Measurements from ENCODE around the gene FRS3. TPM values are rescaled to one million over a fixed set of nuclear protein-coding genes. Genes with fewer than 3 reads are reported as not detected.

FRS3 gene
- total and polyA plus RNA-seq, 9 of the 15 experiments (the other 6 are each of a cell fraction or from before 2014, with no cell fraction given): 0.03 to 3.7 (median 1.6) TPM

GRCh38 chr6:41767112-41767833 is 12.4 kb downstream of the FRS3 start (continued):
- TF ChIP-seq ZNF263 (CRISPR knock-in tag; IDR thresholded peaks at IDR 0.05; ENCODE audit: borderline replicate concordance) (no peak), GTF2F1 (IDR thresholded peaks at IDR 0.05; ENCODE audit: low read depth, low read length) (no peak), KHSRP (IDR thresholded peaks at IDR 0.05) (no peak), ZNF23 (CRISPR knock-in tag; IDR thresholded peaks at IDR 0.05) (no peak), ZNF609 (CRISPR knock-in tag; IDR thresholded peaks at IDR 0.05; ENCODE audit: borderline replicate concordance) (no peak), ATF7 (IDR thresholded peaks at IDR 0.05) (peak; percentile 98), CBFB (CRISPR knock-in tag; IDR thresholded peaks at IDR 0.05) (no peak), U2AF1 (optimal IDR thresholded peaks at IDR 0.05; ENCODE audit: low read depth, low read length) (no peak), PHB (CRISPR knock-in tag; IDR thresholded peaks at IDR 0.05) (no peak), KLF16 (IDR thresholded peaks at IDR 0.05) (no peak), ZNF668 (CRISPR knock-in tag; IDR thresholded peaks at IDR 0.05) (no peak), CTBP1 (IDR thresholded peaks at IDR 0.05; ENCODE audit: borderline replicate concordance) (peak; percentile 93; the same call in 1 of the 2 replicates), ZSCAN29 (IDR thresholded peaks at IDR 0.05) (no peak), TCF3 (CRISPR knock-in tag; IDR thresholded peaks at IDR 0.05) (peak; percentile 67), SREBF1 (IDR thresholded peaks at IDR 0.05; ENCODE audit: borderline replicate concordance, low read depth, low read length) (no peak), TAF9B (IDR thresholded peaks at IDR 0.05; ENCODE audit: partially characterized antibody) (no peak), C11orf30 (IDR thresholded peaks at IDR 0.05; ENCODE audit: low read depth) (no peak), CBFA2T2 (conservative IDR thresholded peaks at IDR 0.05) (peak; percentile 50; the same call in 1 of the 2 replicates)
- TF ChIP-seq, protein P1, sequence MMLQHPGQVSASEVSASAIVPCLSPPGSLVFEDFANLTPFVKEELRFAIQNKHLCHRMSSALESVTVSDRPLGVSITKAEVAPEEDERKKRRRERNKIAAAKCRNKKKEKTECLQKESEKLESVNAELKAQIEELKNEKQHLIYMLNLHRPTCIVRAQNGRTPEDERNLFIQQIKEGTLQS (IDR thresholded peaks at IDR 0.05): peak; percentile 97
- TF ChIP-seq, protein P1 (CRISPR knock-in tag; conservative IDR thresholded peaks at IDR 0.05): peak; percentile 44; the same call in 1 of the 2 replicates

Measured in K562 (cell line).